MM.1S (cell line): ENCODE measurements around the gene SETBP1.

ENCODE experiments used
- CTCF ChIP-seq: fragments of 300-600 bp; sonication (generic); IDR thresholded peaks from 2 replicates; pipeline ENCODE4 v1.5.1; 2016; ENCODE audit warnings: antibody characterized with exemption, low read length, mixed read lengths
- EZH2 ChIP-seq: fragments of 300-600 bp; sonication (generic); optimal IDR thresholded peaks from 2 replicates; pipeline ENCODE3; 2017; ENCODE audit warnings: low read depth, mild to moderate bottlenecking, antibody characterized with exemption, low read length, mixed read lengths
- EZH2phosphoT487 ChIP-seq: fragments of 300-600 bp; sonication (generic); IDR thresholded peaks from 2 replicates; pipeline ENCODE4 v1.6.1; 2018; ENCODE audit warnings: antibody characterized with exemption, low read length

- no peak for TF ChIP-seq CTCF
- no peak for TF ChIP-seq EZH2phosphoT487
- TF ChIP-seq EZH2 = no peak
These were observed 280.8 kb downstream of the SETBP1 start for GRCh38 chr18:44961288-44961995.
